HepG2 (cell line): ENCODE data around the gene GIPC1. TPM values are rescaled to one million over a fixed set of nuclear protein-coding genes. Genes with fewer than 3 reads are reported as not detected.

ENCODE experiments used
- CEBPB ChIP-seq: IDR thresholded peaks from 2 replicates; pipeline ENCODE4 v1.6.1; 2011; ENCODE audit warnings: low read depth, low read length, improper control_type of control experiment, borderline replicate concordance
- ELK4 ChIP-seq: sonication (generic); formaldehyde crosslinking; IDR thresholded peaks from 2 replicates; pipeline ENCODE4 v1.9.0; 2021; ENCODE audit warnings: missing genetic modification reagents, borderline replicate concordance
- FOSL2 ChIP-seq: sonication (generic); formaldehyde crosslinking; IDR thresholded peaks from 2 replicates; pipeline ENCODE4 v1.4.0; 2020; ENCODE audit warnings: missing genetic modification reagents
- FOXA3 ChIP-seq: IDR thresholded peaks from 2 replicates; pipeline ENCODE4 v1.6.1; 2016; ENCODE audit warnings: missing genetic modification reagents, missing compliant biosample characterization
- GATA4 ChIP-seq: sonication (generic); IDR thresholded peaks from 2 replicates; pipeline ENCODE4 v1.6.1; 2016; ENCODE audit warnings: antibody characterized with exemption, low read depth, borderline replicate concordance
- HDAC1 ChIP-seq: sonication (generic); formaldehyde crosslinking; IDR thresholded peaks from 2 replicates; pipeline ENCODE4 v1.5.1; 2020; ENCODE audit warnings: mild to moderate bottlenecking, missing genetic modification reagents
- NR2F6 ChIP-seq, 2 experiments: IDR thresholded peaks; 2 replicates each; pipeline ENCODE4 v1.6.1; 2016; ENCODE audit warnings: antibody characterized with exemption in 1 of 2, mild to moderate bottlenecking in 1 of 2
- STAT5B ChIP-seq: sonication (generic); formaldehyde crosslinking; IDR thresholded peaks from 2 replicates; pipeline ENCODE4 v1.4.0; 2020; ENCODE audit warnings: missing genetic modification reagents
- ZBED4 ChIP-seq: sonication (generic); formaldehyde crosslinking; IDR thresholded peaks from 2 replicates; pipeline ENCODE4 v1.4.0; 2020; ENCODE audit warnings: missing genetic modification reagents, borderline replicate concordance
- ZBTB7B ChIP-seq: sonication (generic); formaldehyde crosslinking; IDR thresholded peaks from 2 replicates; pipeline ENCODE4 v1.4.0; 2020; ENCODE audit warnings: missing genetic modification reagents
- ZFP91 ChIP-seq: sonication (generic); formaldehyde crosslinking; IDR thresholded peaks from 2 replicates; pipeline ENCODE4 v1.9.0; 2022; ENCODE audit warnings: missing genetic modification reagents, mild to moderate bottlenecking, borderline replicate concordance
- ZMYM2 ChIP-seq: sonication (generic); formaldehyde crosslinking; IDR thresholded peaks from 2 replicates; pipeline ENCODE4 v1.8.0; 2022; ENCODE audit warnings: mild to moderate bottlenecking, missing genetic modification reagents
- ZNF761 ChIP-seq: sonication (generic); formaldehyde crosslinking; conservative IDR thresholded peaks from 2 replicates; pipeline ENCODE4 v1.4.0; 2020; ENCODE audit warnings: mild to moderate bottlenecking, missing genetic modification reagents
- ZNF83 ChIP-seq: sonication (generic); formaldehyde crosslinking; IDR thresholded peaks from 2 replicates; pipeline ENCODE4 v1.4.0; 2020; ENCODE audit warnings: missing genetic modification reagents, mild to moderate bottlenecking, borderline replicate concordance
- polyA plus RNA-seq, 8 experiments: library from polyadenylated mRNA; depleted of rRNA in 3 of 8; stranded (reverse) in 7 of 8; unstranded in 1 of 8; fragments of >200 nt; fragmentation: Illumina TruSeq in 4 of 8; extraction: Trizol in 4 of 8; gene quantifications; 2 replicates each; pipeline versions ENCODE4 v1.2.1 to v1.2.3, GENCODE V29; 2011 to 2016; ENCODE audit warnings: low read depth in 4 of 8, missing spikeins in 1 of 8, mixed read lengths in 1 of 8; ENCODE audit not compliant: insufficient read depth in 1 of 8
- total RNA-seq, 5 experiments: library from RNA; depleted of rRNA; stranded (reverse); fragments of >200 nt; fragmentation: Illumina TruSeq; extraction: Trizol; gene quantifications; 2 replicates each; pipeline ENCODE4 v1.2.3, GENCODE V29; 2016; ENCODE audit warnings: low read depth in 1 of 5

The GIPC1 gene
- total and polyA plus RNA-seq, 2 of the 13 experiments (the other 11 are each of a cell fraction or from before 2014, with no cell fraction given): 27.1 to 48.1 TPM

- TF ChIP-seq ZBTB7B (CRISPR knock-in tag) (peak; percentile 61; the same call in 1 of the 2 replicates), ZBED4 (CRISPR knock-in tag) (0 out of 2 replicates have a peak, but pooled peaks have one; percentile 2), FOSL2 (CRISPR knock-in tag) (0 out of 2 replicates have a peak, but pooled peaks have one; percentile 23), ZNF761 (CRISPR knock-in tag) (0 out of 2 replicates have a peak, but pooled peaks have one; percentile 28), GATA4 (no peak), ZMYM2 (0 out of 2 replicates have a peak, but pooled peaks have one; percentile 0), ELK4 (no peak), ZNF83 (CRISPR knock-in tag) (no peak), NR2F6 (IDR thresholded peaks at IDR 0.05) (no peak; the same call in none of the 2 replicates), NR2F6 (CRISPR knock-in tag; IDR thresholded peaks at IDR 0.05) (0 out of 2 replicates have a peak, but pooled peaks have one; percentile 11), CEBPB (peak; percentile 68), ZFP91 (CRISPR knock-in tag) (0 out of 2 replicates have a peak, but pooled peaks have one; percentile 6), HDAC1 (CRISPR knock-in tag) (0 out of 2 replicates have a peak, but pooled peaks have one; percentile 1), FOXA3 (0 out of 2 replicates have a peak, but pooled peaks have one; percentile 17), STAT5B (CRISPR knock-in tag) (no peak)
Observed at GRCh38 chr19:14530005-14530348, 34.0 kb upstream of the GIPC1 start (continued).
